ENCODE results near the gene ADCY4. TPM values are rescaled to one million over a fixed set of nuclear protein-coding genes. Genes with fewer than 3 reads are reported as not detected.

The ADCY4 gene
- total and polyA plus RNA-seq, 2 of the 8 experiments (the other 6 are each of a cell fraction or from before 2014, with no cell fraction given) = 0.27 to 0.35 TPM

GRCh38 chr14:24343795-24344660, 9.2 kb upstream of the ADCY4 start:
- no peak for TF ChIP-seq TAF7 (optimal IDR thresholded peaks at IDR 0.05; ENCODE audit: borderline replicate concordance, low read depth, low read length)
- TF ChIP-seq SIX5 (IDR thresholded peaks at IDR 0.05; ENCODE audit: low read depth, low read length) = no peak
- TF ChIP-seq RBBP5 (IDR thresholded peaks at IDR 0.05; ENCODE audit: borderline replicate concordance, low read depth, low read length) = no peak
- TF ChIP-seq ZNF274 (IDR thresholded peaks at IDR 0.05; ENCODE audit: borderline replicate concordance, extremely low read depth, low read length) = no peak
- no peak for TF ChIP-seq CTCF (IDR thresholded peaks at IDR 0.05; ENCODE audit: control extremely low read depth in 1 of 3, insufficient read depth in 1 of 3, low read depth in 1 of 3, low read length in 3 of 3)
- TF ChIP-seq KDM5A (IDR thresholded peaks at IDR 0.05; ENCODE audit: low read length) = no peak
- TF ChIP-seq JUN (IDR thresholded peaks at IDR 0.05; ENCODE audit: low read depth, low read length) = no peak
- H2AK5ac ChIP-seq (ENCODE audit: low read depth, low read length) = no peak overlapping the region
- H4K20me1 ChIP-seq (replicated peaks in 1 of 2; ENCODE audit: control insufficient read depth in 1 of 2, insufficient read depth in 2 of 2, low read length in 2 of 2) = no peaks in the 10 kb centered on the region
- 77% methylated on average over 7 of the region's 7 CpGs; no CpG with 5 or more reads in 1 of the 2 experiments for WGBS, 2 experiments (ENCODE audit: extremely low coverage in 1 of 2, insufficient coverage in 1 of 2, insufficient read length in 1 of 2, insufficient replicate concordance in 2 of 2, low coverage in 1 of 2, low lambda C conversion rate in 2 of 2, missing lambda C conversion rate in 1 of 2)
- H3K23ac ChIP-seq (ENCODE audit: insufficient read length) = no peak overlapping the region
- H2BK5ac ChIP-seq (ENCODE audit: low read depth, low read length) = no peak overlapping the region
- no peaks in the 10 kb centered on the region for H3K36me3 ChIP-seq (ENCODE audit: control insufficient read depth in 2 of 4, insufficient read depth in 4 of 4, low read length in 3 of 4)
- H3K4ac ChIP-seq (replicated peaks; ENCODE audit: insufficient read length, low read depth, low read length) = no peak overlapping the region
- H3K4me2 ChIP-seq (ENCODE audit: insufficient read depth in 1 of 2, low read depth in 2 of 2, low read length in 2 of 2) = no peak overlapping the region
- no peak overlapping the region for H2BK12ac ChIP-seq (ENCODE audit: low read depth, low read length)
- peaks cover 0 to 4% (median 0%) of the 10 kb centered on the region in 4 experiments; a peak in 2 of 7 replicates for H3K4me1 ChIP-seq (replicated peaks in 1 of 4; ENCODE audit: control insufficient read depth in 3 of 4, insufficient read depth in 4 of 4, low read length in 3 of 4)
- H3K9me3 ChIP-seq (ENCODE audit: insufficient read depth in 2 of 2, low read depth in 1 of 2, low read length in 1 of 2) = no peaks in the 10 kb centered on the region
- no peak overlapping the region for H3K9ac ChIP-seq (replicated peaks in 1 of 4; ENCODE audit: extremely low read depth in 1 of 4, low read depth in 3 of 4, low read length in 3 of 4)
- no peak overlapping the region for H4K91ac ChIP-seq (replicated peaks; ENCODE audit: insufficient read length, low read length)
- peak overlapping the region; percentile 61; the same call in 1 of the 2 replicates for H2BK15ac ChIP-seq (ENCODE audit: low read length)
- no peaks in the 10 kb centered on the region for H3K79me1 ChIP-seq (ENCODE audit: low read depth, low read length)
- H3K79me2 ChIP-seq (ENCODE audit: control insufficient read depth in 1 of 2, insufficient read depth in 2 of 2, low read length in 2 of 2) = no peaks in the 10 kb centered on the region
- H4K8ac ChIP-seq (ENCODE audit: extremely low read depth, insufficient read depth, low read length) = no peak overlapping the region
- H3K56ac ChIP-seq (replicated peaks; ENCODE audit: insufficient read length, low read depth, low read length) = no peak overlapping the region
- H3K4me3 ChIP-seq (ENCODE audit: extremely low read depth in 1 of 4, insufficient read depth in 2 of 4, low read depth in 3 of 4, low read length in 4 of 4) = no peak overlapping the region
- no peak overlapping the region for H2AFZ ChIP-seq (ENCODE audit: low read length)
- H3K14ac ChIP-seq (ENCODE audit: insufficient read length) = no peak overlapping the region
- no peak for FAIRE-seq
- no peak overlapping the region for H3K18ac ChIP-seq (ENCODE audit: extremely low read depth, low read length)
- no peak for DNase-seq (ENCODE audit: low read depth in 1 of 2, low spot score in 2 of 2)
- H3K27ac ChIP-seq (ENCODE audit: low read depth, low read length) = no peak overlapping the region
- H2BK120ac ChIP-seq (replicated peaks; ENCODE audit: low read depth, low read length) = no peak overlapping the region
- H3K23me2 ChIP-seq (ENCODE audit: low read depth, low read length) = peaks cover 8% of the 10 kb centered on the region; the same call in 1 of the 2 replicates
- ChIA-PET POLR2A (ENCODE audit: partially characterized antibody) (interaction anchor here (0.6 to 1.7 kb wide), 4 partner anchors 26 to 260 kb away, joined by 3 to 5 read pairs (median 3); partner anchors contain the start of genes CBLN3 and KHNYN), CTCF (ENCODE audit: partially characterized antibody) (interaction anchor here (1.0 to 4.4 kb wide), 6 partner anchors 11 to 92 kb away, joined by 5 to 33 read pairs (median 7); partner anchors contain the start of gene KHNYN)
- H2BK20ac ChIP-seq (ENCODE audit: low read length) = no peak overlapping the region
- peaks cover 16 to 29% (median 27%) of the 10 kb centered on the region in 4 experiments for H3K27me3 ChIP-seq (replicated peaks in 1 of 4; ENCODE audit: control insufficient read depth in 3 of 4, extremely low read depth in 1 of 4, insufficient read depth in 3 of 4, low read length in 3 of 4)
- H4K5ac ChIP-seq (ENCODE audit: insufficient read length, low read depth, low read length) = no peak overlapping the region
